MM.1S (cell line): ENCODE measurements around the gene ABHD16B.

Source experiments
- EZH2 ChIP-seq: fragments of 300-600 bp; sonication (generic); optimal IDR thresholded peaks from 2 replicates; pipeline ENCODE3; 2017; ENCODE audit warnings: low read depth, mild to moderate bottlenecking, antibody characterized with exemption, low read length, mixed read lengths
- TF ChIP-seq, protein P1 (sequence below): fragments of 300-600 bp; sonication (generic); IDR thresholded peaks from 2 replicates; pipeline ENCODE4 v1.5.1; 2016; ENCODE audit warnings: antibody characterized with exemption, low read length, mixed read lengths

- TF ChIP-seq, protein P1, sequence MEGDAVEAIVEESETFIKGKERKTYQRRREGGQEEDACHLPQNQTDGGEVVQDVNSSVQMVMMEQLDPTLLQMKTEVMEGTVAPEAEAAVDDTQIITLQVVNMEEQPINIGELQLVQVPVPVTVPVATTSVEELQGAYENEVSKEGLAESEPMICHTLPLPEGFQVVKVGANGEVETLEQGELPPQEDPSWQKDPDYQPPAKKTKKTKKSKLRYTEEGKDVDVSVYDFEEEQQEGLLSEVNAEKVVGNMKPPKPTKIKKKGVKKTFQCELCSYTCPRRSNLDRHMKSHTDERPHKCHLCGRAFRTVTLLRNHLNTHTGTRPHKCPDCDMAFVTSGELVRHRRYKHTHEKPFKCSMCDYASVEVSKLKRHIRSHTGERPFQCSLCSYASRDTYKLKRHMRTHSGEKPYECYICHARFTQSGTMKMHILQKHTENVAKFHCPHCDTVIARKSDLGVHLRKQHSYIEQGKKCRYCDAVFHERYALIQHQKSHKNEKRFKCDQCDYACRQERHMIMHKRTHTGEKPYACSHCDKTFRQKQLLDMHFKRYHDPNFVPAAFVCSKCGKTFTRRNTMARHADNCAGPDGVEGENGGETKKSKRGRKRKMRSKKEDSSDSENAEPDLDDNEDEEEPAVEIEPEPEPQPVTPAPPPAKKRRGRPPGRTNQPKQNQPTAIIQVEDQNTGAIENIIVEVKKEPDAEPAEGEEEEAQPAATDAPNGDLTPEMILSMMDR = no peak
- no peak for TF ChIP-seq EZH2
Measured at GRCh38 chr20:63877755-63878470, 16.6 kb downstream of the ABHD16B start.
